Calu3 (cell line): Measurements from ENCODE around the gene MVK. TPM values are rescaled to one million over a fixed set of nuclear protein-coding genes. Genes with fewer than 3 reads are reported as not detected.

Experiments used
- BruUV-seq: library from RNA; stranded (reverse); fragments of 400-500 nt; replicated peaks from 2 replicates; lab custom pipeline; 2021; lab: Mats Ljungman, UMichigan
- CTCF ChIA-PET: fragments of 300-600 bp; sonication (Branson Sonifier 250); formaldehyde crosslinking; loops from one replicate; lab custom pipeline; 2022; ENCODE audit warnings: antibody characterized with exemption; lab: Charles Lee
- DNase-seq: peaks from one replicate; pipeline ENCODE4 v3.0.0; 2022
- H3K27ac Mint-ChIP-seq: one replicate; pipeline ENCODE4 v1.8.0; 2022; ENCODE audit warnings: mixed read lengths; ENCODE audit not compliant: unreplicated experiment
- H3K27me3 Mint-ChIP-seq: one replicate; pipeline ENCODE4 v1.8.0; 2022; ENCODE audit warnings: mixed read lengths; ENCODE audit not compliant: unreplicated experiment
- H3K36me3 Mint-ChIP-seq: one replicate; pipeline ENCODE4 v1.8.0; 2022; ENCODE audit warnings: mild to moderate bottlenecking, moderate library complexity, mixed read lengths; ENCODE audit not compliant: insufficient read depth, unreplicated experiment
- H3K4me1 Mint-ChIP-seq: one replicate; pipeline ENCODE4 v1.8.0; 2022; ENCODE audit warnings: mild to moderate bottlenecking, low read depth, mixed read lengths; ENCODE audit not compliant: unreplicated experiment
- H3K4me3 Mint-ChIP-seq: one replicate; pipeline ENCODE4 v1.8.0; 2022; ENCODE audit warnings: mild to moderate bottlenecking, low read depth, moderate library complexity, mixed read lengths; ENCODE audit not compliant: unreplicated experiment
- H3K9me3 Mint-ChIP-seq: one replicate; pipeline ENCODE4 v1.8.0; 2022; ENCODE audit warnings: low read depth, mixed read lengths; ENCODE audit not compliant: unreplicated experiment
- CTCF ChIP-seq: fragments of 200-600 bp; IDR thresholded peaks from one replicate; pipeline ENCODE4 v1.8.0; 2022; ENCODE audit warnings: antibody characterized with exemption; ENCODE audit not compliant: unreplicated experiment
- intact Hi-C: fragments of 100-400 bp; cut with micrococcal nuclease; formaldehyde crosslinking; loops from one replicate; pipeline ENCODE4 v1.10.0; 2022; ENCODE audit not compliant: unreplicated experiment
- total RNA-seq: library from RNA; stranded (reverse); gene quantifications from 2 replicates; pipeline ENCODE4 v1.2.3, GENCODE V29; 2022

Gene MVK
- total RNA-seq, 1 experiment from 2014 or later, result 41.6 TPM

- no TSS peak for BruUV-seq
- intact Hi-C loops, result no loop called here
- H3K9me3 Mint-ChIP-seq, result no peaks in the 10 kb centered on the region
These were observed 58.2 kb downstream of the MVK start for GRCh38 chr12:109631751-109632150.

GRCh38 chr12:109632342-109632741 is 58.7 kb downstream of the MVK start:
- Mint-ChIP-seq H3K4me3 (no peak overlapping the region), H3K4me1 (no peaks in the 10 kb centered on the region), H3K36me3 (no peaks in the 10 kb centered on the region), H3K9me3 (no peaks in the 10 kb centered on the region), H3K27me3 (peaks cover 68% of the 10 kb centered on the region), H3K27ac (no peak overlapping the region)
- TF ChIP-seq CTCF, result no peak
- no peak for DNase-seq
- intact Hi-C loops, result no loop called here
- CTCF ChIA-PET, result interaction anchor here (0.6 to 0.7 kb wide), 2 partner anchors 15 to 1083 kb away, joined by 3 to 6 read pairs; no protein-coding TSS in a partner anchor
- BruUV-seq, result no TSS peak

More at GRCh38 chr12:109631751-109632150, 58.2 kb downstream of the MVK start:
- no peak overlapping the region for H3K4me3 Mint-ChIP-seq
- no peak for DNase-seq
- peaks cover 74% of the 10 kb centered on the region for H3K27me3 Mint-ChIP-seq
- CTCF ChIA-PET, result no interaction called here
- TF ChIP-seq CTCF, result no peak
- no peak overlapping the region for H3K27ac Mint-ChIP-seq
- H3K4me1 Mint-ChIP-seq, result no peaks in the 10 kb centered on the region
- H3K36me3 Mint-ChIP-seq, result peaks cover 4% of the 10 kb centered on the region

DNA sequence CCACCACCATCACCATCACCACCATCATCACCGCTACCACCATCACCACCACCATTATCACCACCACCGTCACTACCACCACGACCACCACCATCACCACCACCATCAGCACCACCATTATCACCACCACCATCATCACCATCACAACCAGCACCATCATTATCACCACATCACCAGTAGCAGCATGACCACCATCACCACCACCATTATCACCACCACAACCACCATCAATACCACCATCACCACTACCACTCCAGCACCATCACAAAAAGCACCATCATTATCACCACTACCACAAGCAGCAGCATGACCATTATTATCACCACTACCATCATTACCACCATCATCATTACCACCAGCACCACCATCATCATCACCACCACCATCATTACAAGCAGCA is 62.1 kb downstream of the MVK start:
- TF ChIP-seq CTCF, result no peak
- no peak overlapping the region for H3K4me3 Mint-ChIP-seq

GRCh38 chr12:109637348-109637747 is 63.8 kb downstream of the MVK start:
- TF ChIP-seq CTCF, result no peak
- no peak overlapping the region for H3K4me3 Mint-ChIP-seq
- H3K27me3 Mint-ChIP-seq, result peaks cover 18% of the 10 kb centered on the region
- no TSS peak for BruUV-seq
- CTCF ChIA-PET, result no interaction called here
- H3K27ac Mint-ChIP-seq, result no peak overlapping the region
- intact Hi-C loops, result no loop called here
- DNase-seq, result no peak
- H3K36me3 Mint-ChIP-seq, result no peaks in the 10 kb centered on the region
- no peaks in the 10 kb centered on the region for H3K9me3 Mint-ChIP-seq
- no peaks in the 10 kb centered on the region for H3K4me1 Mint-ChIP-seq

More for the DNA sequence above, 62.1 kb downstream of the MVK start:
- no TSS peak for BruUV-seq
- no peak overlapping the region for H3K27ac Mint-ChIP-seq
- no peaks in the 10 kb centered on the region for H3K4me1 Mint-ChIP-seq
- no peaks in the 10 kb centered on the region for H3K9me3 Mint-ChIP-seq
- H3K36me3 Mint-ChIP-seq, result no peaks in the 10 kb centered on the region
- no peak for DNase-seq
- intact Hi-C loops, result no loop called here
- CTCF ChIA-PET, result no interaction called here
- H3K27me3 Mint-ChIP-seq, result peaks cover 34% of the 10 kb centered on the region
